ENCODE results near the gene ARHGAP36. TPM values are rescaled to one million over a fixed set of nuclear protein-coding genes. Genes with fewer than 3 reads are reported as not detected.
A peak's percentile ranks its signal among the peaks of the same experiment; 100 is the strongest.

ARHGAP36 gene
- total RNA-seq, 1 donor from 2014 or later, result not detected

DNA sequence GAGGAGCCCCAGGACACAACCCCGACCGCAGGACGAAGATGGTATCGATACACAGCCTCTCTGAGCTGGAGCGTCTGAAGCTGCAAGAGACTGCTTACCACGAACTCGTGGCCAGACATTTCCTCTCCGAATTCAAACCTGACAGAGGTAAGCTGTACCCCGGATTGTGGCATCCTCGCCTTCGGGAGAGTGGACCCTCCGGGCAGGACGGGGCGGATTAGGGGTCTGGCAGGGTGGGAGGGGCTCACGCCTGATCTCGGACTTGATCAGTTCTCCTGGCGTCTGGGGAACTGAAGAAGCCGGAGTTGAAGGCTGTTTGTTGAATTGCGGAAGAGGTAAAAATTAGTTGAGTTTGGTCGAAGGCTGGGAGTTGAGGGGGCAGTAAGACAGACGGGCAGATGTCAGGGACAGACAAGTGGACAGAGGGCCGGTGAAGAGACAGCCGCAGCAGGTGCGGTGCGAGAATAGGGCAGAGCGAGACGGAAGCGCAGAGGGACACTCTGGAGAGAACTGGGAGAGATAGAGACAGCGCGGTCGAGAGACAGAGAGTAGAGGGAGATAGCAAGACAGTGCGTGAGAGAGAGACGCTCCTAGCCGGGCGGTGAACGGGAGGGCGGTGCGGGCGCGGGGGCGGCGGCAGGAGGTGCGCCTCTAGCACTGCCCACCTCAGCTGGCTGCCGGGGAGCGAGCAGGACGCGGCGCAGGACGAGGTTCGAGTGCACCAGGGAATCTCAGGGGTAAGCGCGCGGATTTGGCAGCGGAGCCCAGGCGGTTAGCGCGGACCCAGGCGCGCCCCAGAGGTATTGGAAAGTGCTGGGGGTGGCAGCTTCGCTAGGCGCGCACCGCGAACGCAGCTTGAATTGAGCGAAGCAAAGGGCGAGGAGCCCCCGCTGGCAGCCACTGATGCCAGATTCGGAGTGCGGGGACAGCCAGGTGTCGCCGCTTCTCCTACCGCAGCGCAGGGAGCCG, 23.9 kb downstream of the ARHGAP36 start:
- no peaks in the 10 kb centered on the region for H3K36me3 Mint-ChIP-seq (ENCODE audit: low read depth, unreplicated experiment)
- H3K4me1 Mint-ChIP-seq (ENCODE audit: unreplicated experiment), result peaks cover 12% of the 10 kb centered on the region
- no peaks in the 10 kb centered on the region for H3K9me3 Mint-ChIP-seq (ENCODE audit: unreplicated experiment)
- no peak for DNase-seq (ENCODE audit: low spot score)
- peak overlapping the region; percentile 87 for H3K4me3 Mint-ChIP-seq (ENCODE audit: unreplicated experiment)
- H3K27me3 Mint-ChIP-seq (ENCODE audit: unreplicated experiment), result peaks cover 14% of the 10 kb centered on the region
- no peak overlapping the region for H3K27ac Mint-ChIP-seq (ENCODE audit: unreplicated experiment)
- TF ChIP-seq, protein P1, sequence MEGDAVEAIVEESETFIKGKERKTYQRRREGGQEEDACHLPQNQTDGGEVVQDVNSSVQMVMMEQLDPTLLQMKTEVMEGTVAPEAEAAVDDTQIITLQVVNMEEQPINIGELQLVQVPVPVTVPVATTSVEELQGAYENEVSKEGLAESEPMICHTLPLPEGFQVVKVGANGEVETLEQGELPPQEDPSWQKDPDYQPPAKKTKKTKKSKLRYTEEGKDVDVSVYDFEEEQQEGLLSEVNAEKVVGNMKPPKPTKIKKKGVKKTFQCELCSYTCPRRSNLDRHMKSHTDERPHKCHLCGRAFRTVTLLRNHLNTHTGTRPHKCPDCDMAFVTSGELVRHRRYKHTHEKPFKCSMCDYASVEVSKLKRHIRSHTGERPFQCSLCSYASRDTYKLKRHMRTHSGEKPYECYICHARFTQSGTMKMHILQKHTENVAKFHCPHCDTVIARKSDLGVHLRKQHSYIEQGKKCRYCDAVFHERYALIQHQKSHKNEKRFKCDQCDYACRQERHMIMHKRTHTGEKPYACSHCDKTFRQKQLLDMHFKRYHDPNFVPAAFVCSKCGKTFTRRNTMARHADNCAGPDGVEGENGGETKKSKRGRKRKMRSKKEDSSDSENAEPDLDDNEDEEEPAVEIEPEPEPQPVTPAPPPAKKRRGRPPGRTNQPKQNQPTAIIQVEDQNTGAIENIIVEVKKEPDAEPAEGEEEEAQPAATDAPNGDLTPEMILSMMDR (IDR thresholded peaks at IDR 0.05; ENCODE audit: unreplicated experiment), result no peak

DNA sequence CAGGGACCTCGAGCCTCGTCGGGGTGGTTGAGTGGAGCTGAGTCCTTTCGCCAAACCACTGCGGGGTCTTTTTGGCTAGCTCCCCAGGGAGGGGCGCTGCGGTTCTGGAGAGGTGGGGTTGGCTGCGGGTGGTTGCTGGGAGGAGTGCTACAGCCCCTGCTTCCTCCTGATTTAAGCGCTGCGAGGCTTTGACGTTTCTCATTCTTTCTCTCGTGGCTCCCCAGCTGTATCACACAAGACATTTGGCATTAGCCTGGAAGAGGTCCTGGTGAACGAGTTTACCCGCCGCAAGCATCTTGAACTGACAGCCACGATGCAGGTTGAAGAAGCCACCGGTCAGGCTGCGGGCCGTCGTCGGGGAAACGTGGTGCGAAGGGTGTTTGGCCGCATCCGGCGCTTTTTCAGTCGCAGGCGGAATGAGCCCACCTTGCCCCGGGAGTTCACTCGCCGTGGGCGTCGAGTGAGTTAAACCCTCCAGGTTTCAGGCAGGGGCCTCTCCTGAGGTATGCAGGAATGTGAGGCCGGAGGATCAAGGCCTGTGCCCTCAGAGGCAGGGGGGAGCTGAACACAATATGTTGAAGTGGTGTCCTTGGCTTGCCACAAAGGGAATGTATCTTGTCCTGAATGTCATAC, 25.5 kb downstream of the ARHGAP36 start:
- Mint-ChIP-seq H3K4me3 (ENCODE audit: unreplicated experiment) (no peak overlapping the region), H3K9me3 (ENCODE audit: unreplicated experiment) (no peaks in the 10 kb centered on the region), H3K4me1 (ENCODE audit: unreplicated experiment) (peaks cover 12% of the 10 kb centered on the region), H3K27ac (ENCODE audit: unreplicated experiment) (no peak overlapping the region), H3K36me3 (ENCODE audit: low read depth, unreplicated experiment) (no peaks in the 10 kb centered on the region), H3K27me3 (ENCODE audit: unreplicated experiment) (peaks cover 14% of the 10 kb centered on the region)
- no peak for DNase-seq (ENCODE audit: low spot score)
- TF ChIP-seq, protein P1 (IDR thresholded peaks at IDR 0.05; ENCODE audit: unreplicated experiment), result no peak

DNA sequence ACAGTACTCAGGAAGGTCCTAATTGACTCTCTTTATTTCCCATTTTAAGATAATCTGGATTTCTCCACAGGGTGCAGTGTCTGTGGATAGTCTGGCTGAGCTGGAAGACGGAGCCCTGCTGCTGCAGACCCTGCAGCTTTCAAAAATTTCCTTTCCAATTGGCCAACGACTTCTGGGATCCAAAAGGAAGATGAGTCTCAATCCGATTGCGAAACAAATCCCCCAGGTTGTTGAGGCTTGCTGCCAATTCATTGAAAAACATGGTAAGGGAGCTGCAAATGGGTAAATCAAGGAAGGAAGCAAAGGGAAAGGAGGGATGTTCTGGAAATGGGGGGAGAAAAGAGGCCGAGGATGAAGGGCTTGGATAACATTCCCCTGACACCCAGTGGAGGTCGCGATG, 26.0 kb downstream of the ARHGAP36 start:
- peaks cover 12% of the 10 kb centered on the region for H3K4me1 Mint-ChIP-seq (ENCODE audit: unreplicated experiment)
- no peak for DNase-seq (ENCODE audit: low spot score)
- no peaks in the 10 kb centered on the region for H3K9me3 Mint-ChIP-seq (ENCODE audit: unreplicated experiment)
- H3K36me3 Mint-ChIP-seq (ENCODE audit: low read depth, unreplicated experiment), result no peaks in the 10 kb centered on the region
- H3K27me3 Mint-ChIP-seq (ENCODE audit: unreplicated experiment), result peaks cover 14% of the 10 kb centered on the region
- no peak overlapping the region for H3K4me3 Mint-ChIP-seq (ENCODE audit: unreplicated experiment)
- TF ChIP-seq, protein P1 (IDR thresholded peaks at IDR 0.05; ENCODE audit: unreplicated experiment), result no peak
- no peak overlapping the region for H3K27ac Mint-ChIP-seq (ENCODE audit: unreplicated experiment)

DNA sequence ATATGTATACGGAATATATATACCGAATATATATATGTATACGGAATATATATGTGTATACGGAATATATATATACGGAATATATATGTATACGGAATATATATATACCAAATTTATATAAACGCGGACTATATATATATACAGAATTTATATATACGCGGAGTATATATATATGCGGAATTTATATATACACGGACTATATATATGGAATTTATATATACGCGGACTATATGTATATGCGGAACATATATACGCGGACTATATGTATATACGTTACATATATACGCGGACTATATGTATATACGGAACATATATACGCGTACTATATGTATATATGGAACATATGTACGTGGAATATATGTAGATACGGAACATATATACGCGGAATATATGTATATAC, 78.6 kb downstream of the ARHGAP36 start:
- no peaks in the 10 kb centered on the region for H3K27me3 Mint-ChIP-seq (ENCODE audit: unreplicated experiment)
- H3K4me1 Mint-ChIP-seq (ENCODE audit: unreplicated experiment), result no peaks in the 10 kb centered on the region
- no peak overlapping the region for H3K27ac Mint-ChIP-seq (ENCODE audit: unreplicated experiment)
- H3K9me3 Mint-ChIP-seq (ENCODE audit: unreplicated experiment), result no peaks in the 10 kb centered on the region
- H3K4me3 Mint-ChIP-seq (ENCODE audit: unreplicated experiment), result no peak overlapping the region
- no peak for DNase-seq (ENCODE audit: low spot score)
- no peaks in the 10 kb centered on the region for H3K36me3 Mint-ChIP-seq (ENCODE audit: low read depth, unreplicated experiment)
- TF ChIP-seq, protein P1 (IDR thresholded peaks at IDR 0.05; ENCODE audit: unreplicated experiment), result no peak

DNA sequence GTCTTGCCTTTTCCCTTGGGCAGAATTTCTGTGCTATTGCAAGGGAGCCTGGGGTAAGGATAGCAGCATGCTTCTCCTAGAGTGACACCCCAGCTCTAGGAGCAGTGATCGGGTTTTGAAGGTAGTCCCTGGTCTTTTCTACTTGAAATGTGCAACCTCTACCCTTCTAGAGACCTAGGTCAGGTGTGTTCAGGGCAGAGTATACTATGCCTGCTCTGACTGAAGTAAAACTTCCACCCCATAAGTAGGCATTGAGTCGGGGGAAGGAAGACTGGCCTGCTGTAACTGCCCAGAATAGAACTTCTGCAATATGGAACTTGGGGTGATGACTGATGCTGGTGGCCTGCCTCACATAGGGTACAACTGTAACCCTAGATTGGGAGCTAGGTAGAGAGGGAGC, 80.9 kb downstream of the ARHGAP36 start:
- Mint-ChIP-seq H3K27ac (ENCODE audit: unreplicated experiment) (no peak overlapping the region), H3K4me3 (ENCODE audit: unreplicated experiment) (no peak overlapping the region), H3K36me3 (ENCODE audit: low read depth, unreplicated experiment) (no peaks in the 10 kb centered on the region), H3K27me3 (ENCODE audit: unreplicated experiment) (no peaks in the 10 kb centered on the region), H3K4me1 (ENCODE audit: unreplicated experiment) (no peaks in the 10 kb centered on the region), H3K9me3 (ENCODE audit: unreplicated experiment) (no peaks in the 10 kb centered on the region)
- TF ChIP-seq, protein P1 (IDR thresholded peaks at IDR 0.05; ENCODE audit: unreplicated experiment), result no peak
- DNase-seq (ENCODE audit: low spot score), result no peak
